ENCODE measurements around the gene ST6GAL2.

ST6GAL2 gene

DNA sequence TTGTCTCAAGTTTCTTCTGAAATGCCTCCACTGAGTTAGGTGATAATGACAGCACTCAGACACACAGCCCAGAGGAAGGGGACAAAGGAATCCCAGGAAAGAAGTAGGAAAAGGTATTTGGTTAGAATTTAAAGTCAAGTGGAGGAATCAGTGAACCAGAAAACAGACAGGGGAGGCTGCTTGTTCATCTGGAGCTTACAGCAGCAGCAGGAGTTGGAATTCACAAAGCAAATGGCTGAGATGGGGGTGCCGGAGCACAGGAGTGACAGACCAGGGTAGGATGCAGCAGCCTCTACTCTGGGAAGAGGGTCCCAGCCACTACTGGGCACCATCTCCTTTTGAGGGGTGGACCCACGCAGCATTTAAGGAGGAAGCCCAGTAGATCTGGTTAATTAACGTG is 104.8 kb downstream of the ST6GAL2 start:
- Histone ChIP-seq H3K27ac (replicated peaks; ENCODE audit: low read length) (no peak overlapping the region), H2BK15ac (ENCODE audit: low read length) (no peak overlapping the region), H3K4me1 (ENCODE audit: control insufficient read depth in 2 of 2, insufficient read depth in 1 of 2, low read depth in 1 of 2, low read length in 2 of 2) (peaks cover 0 to 12% of the 10 kb centered on the region in 2 donors), H3K4me2 (ENCODE audit: insufficient read depth, low read length, poor library complexity, severe bottlenecking) (no peak overlapping the region), H4K91ac (ENCODE audit: low read depth, low read length, poor library complexity) (no peak overlapping the region), H3K9ac (ENCODE audit: low read depth, low read length, poor library complexity) (no peak overlapping the region), H2AK5ac (ENCODE audit: low read depth, low read length) (no peak overlapping the region), H2BK12ac (ENCODE audit: low read length) (no peak overlapping the region), H4K8ac (ENCODE audit: low read depth, low read length) (no peak overlapping the region), H3K23ac (ENCODE audit: low read depth, low read length, poor library complexity) (no peak overlapping the region), H3K18ac (ENCODE audit: low read length) (no peak overlapping the region), H3K27me3 (ENCODE audit: control insufficient read depth in 3 of 3, insufficient read depth in 3 of 3, low read depth in 1 of 3, low read length in 3 of 3) (no peaks in the 10 kb centered on the region), H3K36me3 (replicated peaks in 1 of 2; ENCODE audit: control insufficient read depth in 2 of 2, insufficient read depth in 2 of 2, low read length in 2 of 2) (no peaks in the 10 kb centered on the region), H3K79me1 (ENCODE audit: low read depth, low read length) (no peaks in the 10 kb centered on the region), H2BK120ac (ENCODE audit: low read depth, low read length) (no peak overlapping the region), H3K9me3 (replicated peaks in 1 of 2; ENCODE audit: control insufficient read depth in 2 of 2, insufficient read depth in 1 of 2, low read depth in 1 of 2, low read length in 2 of 2) (no peaks in the 10 kb centered on the region), H3K4me3 (ENCODE audit: low read length in 2 of 2) (no peak overlapping the region), H3K4ac (ENCODE audit: low read length) (no peak overlapping the region), H3K14ac (ENCODE audit: low read length) (no peak overlapping the region), H2AFZ (ENCODE audit: low read length) (peak overlapping the region; percentile 15), H2BK5ac (ENCODE audit: low read length) (no peak overlapping the region)
- no CpG with 5 or more reads among the region's 3 CpGs for WGBS, 2 donors (ENCODE audit: extremely low coverage in 2 of 2, insufficient read length in 2 of 2, insufficient replicate concordance in 1 of 2)
- no peak for DNase-seq (ENCODE audit: low spot score)

DNA sequence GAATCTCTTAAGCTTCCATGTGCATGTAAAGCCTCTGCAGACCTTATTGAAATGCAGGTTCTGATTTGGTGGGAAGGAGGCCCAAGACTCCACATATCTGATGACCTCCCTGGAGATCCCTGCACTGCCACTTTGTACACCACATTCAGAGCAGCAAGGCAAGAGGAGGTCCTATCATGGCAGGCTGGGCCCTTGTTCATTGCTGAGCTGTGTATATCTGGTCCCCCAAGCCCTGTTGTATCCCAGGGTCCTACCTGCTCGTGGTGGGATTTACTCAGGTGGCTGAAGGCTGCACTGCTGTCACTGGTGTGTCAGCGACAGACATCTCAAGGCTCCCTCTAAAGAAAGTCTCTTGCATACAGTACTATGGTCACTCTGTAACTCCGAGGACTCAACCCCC is 114.2 kb downstream of the ST6GAL2 start:
- no peak overlapping the region for H2BK15ac ChIP-seq (ENCODE audit: low read length)
- no peak overlapping the region for H3K27ac ChIP-seq (replicated peaks; ENCODE audit: low read length)
- H3K4me2 ChIP-seq (ENCODE audit: insufficient read depth, low read length, poor library complexity, severe bottlenecking) = no peak overlapping the region
- H3K9me3 ChIP-seq (replicated peaks in 1 of 2; ENCODE audit: control insufficient read depth in 2 of 2, insufficient read depth in 1 of 2, low read depth in 1 of 2, low read length in 2 of 2) = no peaks in the 10 kb centered on the region
- no peak overlapping the region for H2BK120ac ChIP-seq (ENCODE audit: low read depth, low read length)
- H3K27me3 ChIP-seq (ENCODE audit: control insufficient read depth in 3 of 3, insufficient read depth in 3 of 3, low read depth in 1 of 3, low read length in 3 of 3) = peaks cover 0 to 3% (median 0%) of the 10 kb centered on the region in 3 experiments
- H2AK5ac ChIP-seq (ENCODE audit: low read depth, low read length) = no peak overlapping the region
- H3K14ac ChIP-seq (ENCODE audit: low read length) = no peak overlapping the region
- H3K9ac ChIP-seq (ENCODE audit: low read depth, low read length, poor library complexity) = no peak overlapping the region
- no peak overlapping the region for H2BK12ac ChIP-seq (ENCODE audit: low read length)
- no peak overlapping the region for H4K91ac ChIP-seq (ENCODE audit: low read depth, low read length, poor library complexity)
- H3K36me3 ChIP-seq (replicated peaks in 1 of 2; ENCODE audit: control insufficient read depth in 2 of 2, insufficient read depth in 2 of 2, low read length in 2 of 2) = no peaks in the 10 kb centered on the region
- no peak overlapping the region for H3K23ac ChIP-seq (ENCODE audit: low read depth, low read length, poor library complexity)
- no peak overlapping the region for H2BK5ac ChIP-seq (ENCODE audit: low read length)
- no peak overlapping the region for H3K4me3 ChIP-seq (ENCODE audit: low read length in 2 of 2)
- H3K79me1 ChIP-seq (ENCODE audit: low read depth, low read length) = no peaks in the 10 kb centered on the region
- H3K4me1 ChIP-seq (ENCODE audit: control insufficient read depth in 2 of 2, insufficient read depth in 1 of 2, low read depth in 1 of 2, low read length in 2 of 2) = no peaks in the 10 kb centered on the region
- H3K18ac ChIP-seq (ENCODE audit: low read length) = no peak overlapping the region
- no CpG with 5 or more reads among the region's 3 CpGs for WGBS, 2 donors (ENCODE audit: extremely low coverage in 2 of 2, insufficient read length in 2 of 2, insufficient replicate concordance in 1 of 2)
- no peak for DNase-seq (ENCODE audit: low spot score)
- no peak overlapping the region for H2AFZ ChIP-seq (ENCODE audit: low read length)
- H4K8ac ChIP-seq (ENCODE audit: low read depth, low read length) = no peak overlapping the region
- H3K4ac ChIP-seq (ENCODE audit: low read length) = no peak overlapping the region

DNA sequence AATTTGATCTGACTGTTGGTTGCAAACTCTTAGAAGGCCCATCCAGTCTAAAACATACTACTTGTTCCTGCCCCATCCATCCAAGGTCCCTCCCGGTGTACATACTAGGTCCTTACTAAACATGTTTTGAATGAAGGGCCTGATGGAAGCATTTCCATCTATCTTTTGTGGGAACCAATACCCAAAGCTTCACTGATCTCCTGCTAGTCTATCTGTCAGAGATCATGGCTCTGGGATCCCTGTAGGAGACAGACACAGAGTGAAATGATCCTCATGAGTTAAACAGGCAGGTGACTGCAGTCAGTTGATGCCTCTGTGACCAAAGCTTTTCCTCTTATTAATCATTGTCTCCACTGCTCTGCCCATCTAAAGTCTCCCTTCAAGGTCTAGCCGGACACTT is 115.0 kb downstream of the ST6GAL2 start:
- Histone ChIP-seq H3K36me3 (replicated peaks in 1 of 2; ENCODE audit: control insufficient read depth in 2 of 2, insufficient read depth in 2 of 2, low read length in 2 of 2) (no peaks in the 10 kb centered on the region), H2BK12ac (ENCODE audit: low read length) (no peak overlapping the region), H3K14ac (ENCODE audit: low read length) (no peak overlapping the region), H4K8ac (ENCODE audit: low read depth, low read length) (no peak overlapping the region), H3K79me1 (ENCODE audit: low read depth, low read length) (no peaks in the 10 kb centered on the region), H3K9ac (ENCODE audit: low read depth, low read length, poor library complexity) (no peak overlapping the region), H2BK15ac (ENCODE audit: low read length) (no peak overlapping the region), H2BK5ac (ENCODE audit: low read length) (no peak overlapping the region), H3K4me1 (ENCODE audit: control insufficient read depth in 2 of 2, insufficient read depth in 1 of 2, low read depth in 1 of 2, low read length in 2 of 2) (no peaks in the 10 kb centered on the region), H2AK5ac (ENCODE audit: low read depth, low read length) (no peak overlapping the region), H3K4ac (ENCODE audit: low read length) (no peak overlapping the region), H3K27me3 (ENCODE audit: control insufficient read depth in 3 of 3, insufficient read depth in 3 of 3, low read depth in 1 of 3, low read length in 3 of 3) (peaks cover 0 to 3% (median 0%) of the 10 kb centered on the region in 3 experiments), H3K23ac (ENCODE audit: low read depth, low read length, poor library complexity) (no peak overlapping the region), H3K4me2 (ENCODE audit: insufficient read depth, low read length, poor library complexity, severe bottlenecking) (no peak overlapping the region), H3K4me3 (ENCODE audit: low read length in 2 of 2) (no peak overlapping the region), H2AFZ (ENCODE audit: low read length) (no peak overlapping the region), H3K18ac (ENCODE audit: low read length) (no peak overlapping the region), H4K91ac (ENCODE audit: low read depth, low read length, poor library complexity) (no peak overlapping the region), H3K27ac (replicated peaks; ENCODE audit: low read length) (no peak overlapping the region), H2BK120ac (ENCODE audit: low read depth, low read length) (no peak overlapping the region), H3K9me3 (replicated peaks in 1 of 2; ENCODE audit: control insufficient read depth in 2 of 2, insufficient read depth in 1 of 2, low read depth in 1 of 2, low read length in 2 of 2) (no peaks in the 10 kb centered on the region)
- DNase-seq (ENCODE audit: low spot score) = no peak
- WGBS, 2 donors (ENCODE audit: extremely low coverage in 2 of 2, insufficient read length in 2 of 2, insufficient replicate concordance in 1 of 2) = no CpG with 5 or more reads among the region's 2 CpGs

DNA sequence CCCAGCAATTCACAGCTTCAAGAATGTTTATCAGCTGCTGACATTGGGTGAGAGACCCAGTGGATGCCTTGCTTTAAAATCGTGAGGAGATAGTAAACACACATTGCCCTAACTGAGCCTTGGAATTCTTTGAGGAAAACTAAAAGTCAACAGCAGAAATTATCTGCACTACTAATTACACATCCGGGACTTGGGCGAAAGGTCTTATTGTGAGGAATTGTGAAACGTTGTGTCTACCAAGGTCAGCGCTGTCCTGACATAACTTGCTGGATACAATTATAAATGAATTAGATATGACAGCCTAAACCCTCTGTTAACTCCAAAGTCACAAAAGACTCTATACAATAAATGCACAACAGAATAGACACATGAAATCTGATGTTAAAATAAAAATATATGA is 121.4 kb downstream of the ST6GAL2 start:
- H3K4ac ChIP-seq (ENCODE audit: low read length) = no peak overlapping the region
- no peaks in the 10 kb centered on the region for H3K9me3 ChIP-seq (replicated peaks in 1 of 2; ENCODE audit: control insufficient read depth in 2 of 2, insufficient read depth in 1 of 2, low read depth in 1 of 2, low read length in 2 of 2)
- H3K4me1 ChIP-seq (ENCODE audit: control insufficient read depth in 2 of 2, insufficient read depth in 1 of 2, low read depth in 1 of 2, low read length in 2 of 2) = no peaks in the 10 kb centered on the region
- H3K36me3 ChIP-seq (replicated peaks in 1 of 2; ENCODE audit: control insufficient read depth in 2 of 2, insufficient read depth in 2 of 2, low read length in 2 of 2) = no peaks in the 10 kb centered on the region
- H2AK5ac ChIP-seq (ENCODE audit: low read depth, low read length) = no peak overlapping the region
- no peak overlapping the region for H3K27ac ChIP-seq (replicated peaks; ENCODE audit: low read length)
- WGBS, 2 donors (ENCODE audit: extremely low coverage in 2 of 2, insufficient read length in 2 of 2, insufficient replicate concordance in 1 of 2) = no CpG with 5 or more reads among the region's 5 CpGs
- no peaks in the 10 kb centered on the region for H3K79me1 ChIP-seq (ENCODE audit: low read depth, low read length)
- DNase-seq (ENCODE audit: low spot score) = no peak
- H4K8ac ChIP-seq (ENCODE audit: low read depth, low read length) = no peak overlapping the region
- no peak overlapping the region for H2BK120ac ChIP-seq (ENCODE audit: low read depth, low read length)
- no peak overlapping the region for H2AFZ ChIP-seq (ENCODE audit: low read length)
- no peak overlapping the region for H3K23ac ChIP-seq (ENCODE audit: low read depth, low read length, poor library complexity)
- H2BK12ac ChIP-seq (ENCODE audit: low read length) = no peak overlapping the region
- no peaks in the 10 kb centered on the region for H3K27me3 ChIP-seq (ENCODE audit: control insufficient read depth in 3 of 3, insufficient read depth in 3 of 3, low read depth in 1 of 3, low read length in 3 of 3)
- H3K18ac ChIP-seq (ENCODE audit: low read length) = no peak overlapping the region
- H3K4me3 ChIP-seq (ENCODE audit: low read length in 2 of 2) = no peak overlapping the region
- H2BK5ac ChIP-seq (ENCODE audit: low read length) = no peak overlapping the region
- H3K14ac ChIP-seq (ENCODE audit: low read length) = no peak overlapping the region
- no peak overlapping the region for H2BK15ac ChIP-seq (ENCODE audit: low read length)
- H3K9ac ChIP-seq (ENCODE audit: low read depth, low read length, poor library complexity) = no peak overlapping the region
- H4K91ac ChIP-seq (ENCODE audit: low read depth, low read length, poor library complexity) = no peak overlapping the region
- H3K4me2 ChIP-seq (ENCODE audit: insufficient read depth, low read length, poor library complexity, severe bottlenecking) = no peak overlapping the region

All from neuronal stem cell (in vitro differentiated cells).